Measurements from ENCODE around the gene CIB4. TPM values are rescaled to one million over a fixed set of nuclear protein-coding genes. Genes with fewer than 3 reads are reported as not detected.

Gene CIB4
- total RNA-seq, 5 donors from 2014 or later (not counting 1 experiment from before 2014, with no cell fraction given): not detected

- Histone ChIP-seq H3K4me3 (ENCODE audit: control insufficient read depth in 1 of 2, extremely low read depth in 1 of 2, low read length in 1 of 2) (no peak overlapping the region), H3K4me1 (ENCODE audit: control insufficient read depth in 1 of 2, extremely low read depth in 1 of 2, insufficient read depth in 2 of 2, low read length in 2 of 2) (no peaks in the 10 kb centered on the region), H3K36me3 (ENCODE audit: control insufficient read depth in 2 of 2, extremely low read depth in 1 of 2, insufficient read depth in 1 of 2, low read length in 1 of 2) (no peaks in the 10 kb centered on the region), H3K27me3 (replicated peaks in 1 of 2; ENCODE audit: control insufficient read depth in 2 of 2, extremely low read depth in 1 of 2, insufficient read depth in 2 of 2, low read length in 1 of 2) (peaks cover 0 to 49% of the 10 kb centered on the region in 2 experiments), H3K9me3 (no peaks in the 10 kb centered on the region), H3K27ac (ENCODE audit: low read length) (no peak overlapping the region)
- WGBS (ENCODE audit: insufficient coverage): 83% methylated on average over 1 of the region's 6 CpGs
- Mint-ChIP-seq H3K9me3 (no peaks in the 10 kb centered on the region), H3K36me3 (no peaks in the 10 kb centered on the region), H3K4me1 (no peaks in the 10 kb centered on the region), H3K27ac (no peak overlapping the region), H3K4me3 (no peak overlapping the region), H3K27me3 (peaks cover 20% of the 10 kb centered on the region in 2 donors)
- no peak for ATAC-seq (replicated peaks in 1 of 4)
- DNase-seq: no peak
- ChIA-PET POLR2A (no interaction called here), CTCF (interaction anchor here in 1 of 2 donors (0.6 kb wide), 1 partner anchor 638 kb away, joined by 3 read pairs; no protein-coding TSS in a partner anchor)
Measured at GRCh38 chr2:26588576-26588975, 52.6 kb downstream of the CIB4 start.

DNA sequence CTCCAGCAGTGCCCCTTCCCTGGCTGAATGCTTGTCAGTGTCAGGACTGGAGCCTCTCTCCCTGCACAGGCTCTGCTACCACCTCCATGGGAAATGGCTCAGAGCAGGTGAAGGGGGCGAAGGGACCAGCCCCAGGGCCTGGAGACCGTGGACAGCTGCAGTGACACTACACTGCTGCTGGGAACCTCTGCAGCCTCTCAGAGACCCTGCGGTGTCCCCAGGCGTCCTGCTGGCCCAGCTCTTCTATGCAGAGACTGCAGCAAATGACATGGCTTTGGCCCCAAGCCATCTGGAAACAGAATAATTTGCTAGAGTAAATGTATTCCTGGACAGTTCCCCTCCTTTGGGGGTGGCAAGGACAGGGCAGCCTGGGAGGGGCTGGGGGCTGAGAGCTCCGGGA lies 53.2 kb downstream of the CIB4 start:
- H3K27ac Mint-ChIP-seq: no peak overlapping the region
- Histone ChIP-seq H3K9me3 (no peaks in the 10 kb centered on the region), H3K4me3 (ENCODE audit: control insufficient read depth in 1 of 2, extremely low read depth in 1 of 2, low read length in 1 of 2) (no peak overlapping the region), H3K27me3 (replicated peaks in 1 of 2; ENCODE audit: control insufficient read depth in 2 of 2, extremely low read depth in 1 of 2, insufficient read depth in 2 of 2, low read length in 1 of 2) (peaks cover 0 to 55% of the 10 kb centered on the region in 2 experiments), H3K27ac (ENCODE audit: low read length) (no peak overlapping the region), H3K36me3 (ENCODE audit: control insufficient read depth in 2 of 2, extremely low read depth in 1 of 2, insufficient read depth in 1 of 2, low read length in 1 of 2) (no peaks in the 10 kb centered on the region), H3K4me1 (ENCODE audit: control insufficient read depth in 1 of 2, extremely low read depth in 1 of 2, insufficient read depth in 2 of 2, low read length in 2 of 2) (no peaks in the 10 kb centered on the region)
- 75% methylated on average over 4 of the region's 5 CpGs for WGBS (ENCODE audit: insufficient coverage)
- no peaks in the 10 kb centered on the region for H3K4me1 Mint-ChIP-seq
- H3K36me3 Mint-ChIP-seq: no peaks in the 10 kb centered on the region
- ChIA-PET POLR2A (no interaction called here), CTCF (interaction anchor here in 1 of 2 donors (2.5 kb wide), 1 partner anchor 11 kb away, joined by 9 read pairs; no protein-coding TSS in a partner anchor)
- no peaks in the 10 kb centered on the region for H3K9me3 Mint-ChIP-seq
- ATAC-seq (replicated peaks in 1 of 4) (no peak), DNase-seq (peak in 1 of 35 experiments; percentile 9)
- peaks cover 20 to 21% of the 10 kb centered on the region in 2 donors for H3K27me3 Mint-ChIP-seq
- no peak overlapping the region for H3K4me3 Mint-ChIP-seq

DNA sequence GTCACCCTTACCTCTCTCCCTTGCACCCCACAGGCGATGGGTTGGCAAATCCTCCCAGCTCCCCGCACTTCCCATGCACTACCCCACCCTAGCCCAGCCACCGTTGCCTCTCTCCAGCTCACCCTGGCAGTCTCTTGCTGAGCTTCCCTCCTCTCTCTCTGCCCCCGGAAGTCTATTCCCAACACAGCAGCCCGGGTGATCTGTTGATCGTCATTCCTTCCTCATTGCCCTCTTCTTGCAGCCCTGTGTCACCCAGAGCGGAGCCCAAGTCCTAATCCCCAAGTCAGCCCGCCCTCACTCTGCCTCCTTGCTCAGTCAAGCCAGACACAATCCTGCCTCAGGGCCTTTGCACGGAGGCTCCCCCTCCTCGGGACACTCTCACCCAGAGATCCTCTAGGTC lies 55.2 kb downstream of the CIB4 start:
- no peak for ATAC-seq (replicated peaks in 1 of 4)
- POLR2A ChIA-PET: no interaction called here
- Histone ChIP-seq H3K36me3 (ENCODE audit: control insufficient read depth in 2 of 2, extremely low read depth in 1 of 2, insufficient read depth in 1 of 2, low read length in 1 of 2) (no peaks in the 10 kb centered on the region), H3K4me1 (ENCODE audit: control insufficient read depth in 1 of 2, extremely low read depth in 1 of 2, insufficient read depth in 2 of 2, low read length in 2 of 2) (no peaks in the 10 kb centered on the region), H3K9me3 (no peaks in the 10 kb centered on the region), H3K4me3 (ENCODE audit: control insufficient read depth in 1 of 2, extremely low read depth in 1 of 2, low read length in 1 of 2) (no peak overlapping the region), H3K27me3 (replicated peaks in 1 of 2; ENCODE audit: control insufficient read depth in 2 of 2, extremely low read depth in 1 of 2, insufficient read depth in 2 of 2, low read length in 1 of 2) (peaks cover 0 to 58% of the 10 kb centered on the region in 2 experiments), H3K27ac (ENCODE audit: low read length) (no peak overlapping the region)
- Mint-ChIP-seq H3K36me3 (no peaks in the 10 kb centered on the region), H3K27me3 (peaks cover 21 to 30% of the 10 kb centered on the region in 2 donors), H3K4me1 (no peaks in the 10 kb centered on the region), H3K4me3 (no peak overlapping the region), H3K27ac (no peak overlapping the region), H3K9me3 (no peaks in the 10 kb centered on the region)
- WGBS (ENCODE audit: insufficient coverage): 66% methylated on average over 10 of the region's 10 CpGs
- DNase-seq: peak in 1 of 35 experiments; percentile 4
- CTCF ChIA-PET: interaction anchor here in 1 of 2 donors (2.5 kb wide), 1 partner anchor 9 kb away, joined by 9 read pairs; no protein-coding TSS in a partner anchor

DNA sequence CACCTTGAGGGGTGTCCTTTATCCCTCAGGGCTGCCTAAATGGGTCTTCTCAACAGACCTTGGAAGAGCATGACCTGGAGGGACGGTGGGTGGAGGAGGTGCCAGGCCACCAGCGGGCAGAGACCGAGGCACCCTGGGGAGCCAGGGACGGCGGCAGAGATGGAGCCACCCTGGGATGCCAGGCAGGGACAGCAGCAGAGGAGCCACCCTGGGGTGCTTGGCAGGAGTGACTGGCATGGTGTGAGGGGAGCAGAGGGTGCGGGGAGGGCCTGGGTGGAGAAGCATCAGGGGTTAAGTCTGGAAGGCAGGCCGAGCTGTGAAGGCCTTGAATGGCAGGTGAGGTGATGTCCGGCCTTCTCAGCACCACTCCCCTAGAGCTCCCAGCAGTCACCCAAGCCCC lies 56.1 kb downstream of the CIB4 start:
- H3K4me3 Mint-ChIP-seq: no peak overlapping the region
- ChIA-PET CTCF (no interaction called here), POLR2A (no interaction called here)
- no peak for ATAC-seq (replicated peaks in 1 of 4)
- WGBS (ENCODE audit: insufficient coverage): 97% methylated on average over 5 of the region's 8 CpGs
- Histone ChIP-seq H3K4me3 (ENCODE audit: control insufficient read depth in 1 of 2, extremely low read depth in 1 of 2, low read length in 1 of 2) (no peak overlapping the region), H3K9me3 (no peaks in the 10 kb centered on the region), H3K36me3 (ENCODE audit: control insufficient read depth in 2 of 2, extremely low read depth in 1 of 2, insufficient read depth in 1 of 2, low read length in 1 of 2) (no peaks in the 10 kb centered on the region), H3K4me1 (ENCODE audit: control insufficient read depth in 1 of 2, extremely low read depth in 1 of 2, insufficient read depth in 2 of 2, low read length in 2 of 2) (no peaks in the 10 kb centered on the region), H3K27ac (ENCODE audit: low read length) (no peak overlapping the region), H3K27me3 (replicated peaks in 1 of 2; ENCODE audit: control insufficient read depth in 2 of 2, extremely low read depth in 1 of 2, insufficient read depth in 2 of 2, low read length in 1 of 2) (peaks cover 0 to 65% of the 10 kb centered on the region in 2 experiments)
- H3K9me3 Mint-ChIP-seq: no peaks in the 10 kb centered on the region
- no peak overlapping the region for H3K27ac Mint-ChIP-seq
- H3K27me3 Mint-ChIP-seq: peaks cover 21 to 31% of the 10 kb centered on the region in 2 donors
- no peaks in the 10 kb centered on the region for H3K36me3 Mint-ChIP-seq
- H3K4me1 Mint-ChIP-seq: no peaks in the 10 kb centered on the region
- DNase-seq: peak in 1 of 35 experiments; percentile 5

DNA sequence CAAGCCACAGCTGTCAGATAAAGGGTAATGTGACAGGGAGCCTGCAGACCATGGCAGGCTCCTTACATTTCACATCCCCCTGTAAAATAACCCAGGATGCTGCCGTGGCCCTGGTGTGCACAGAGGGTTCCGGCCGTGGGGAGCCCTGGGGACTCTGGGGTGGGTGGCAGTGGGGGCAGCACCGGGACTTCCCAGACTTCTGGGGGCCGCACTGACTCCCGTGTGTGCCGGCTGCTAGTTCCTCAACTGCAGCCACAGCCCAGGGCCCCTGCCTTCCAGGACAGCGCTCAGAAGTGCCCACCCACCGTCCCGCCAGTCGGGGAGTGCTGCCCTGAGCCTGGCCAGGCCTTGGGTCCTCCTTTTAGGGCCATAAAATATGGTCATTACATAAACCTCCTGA lies 56.5 kb downstream of the CIB4 start:
- no peaks in the 10 kb centered on the region for H3K9me3 Mint-ChIP-seq
- ATAC-seq (replicated peaks in 1 of 4): no peak

GRCh38 chr2:26584191-26584590 lies 57.0 kb downstream of the CIB4 start:
- H3K36me3 ChIP-seq (ENCODE audit: control insufficient read depth in 2 of 2, extremely low read depth in 1 of 2, insufficient read depth in 1 of 2, low read length in 1 of 2): no peaks in the 10 kb centered on the region
- H3K27ac ChIP-seq (ENCODE audit: low read length): no peak overlapping the region
- DNase-seq: peak in 1 of 35 experiments; percentile 9
- H3K27me3 ChIP-seq (replicated peaks in 1 of 2; ENCODE audit: control insufficient read depth in 2 of 2, extremely low read depth in 1 of 2, insufficient read depth in 2 of 2, low read length in 1 of 2): peaks cover 0 to 71% of the 10 kb centered on the region in 2 experiments
- peaks cover 20 to 35% of the 10 kb centered on the region in 2 donors for H3K27me3 Mint-ChIP-seq
- no peaks in the 10 kb centered on the region for H3K9me3 Mint-ChIP-seq
- no peak overlapping the region for H3K4me3 Mint-ChIP-seq
- 92% methylated on average over 1 of the region's 4 CpGs for WGBS (ENCODE audit: insufficient coverage)
- H3K27ac Mint-ChIP-seq: no peak overlapping the region
- no peaks in the 10 kb centered on the region for H3K4me1 ChIP-seq (ENCODE audit: control insufficient read depth in 1 of 2, extremely low read depth in 1 of 2, insufficient read depth in 2 of 2, low read length in 2 of 2)
- ChIA-PET POLR2A (no interaction called here), CTCF (no interaction called here)
- no peak for ATAC-seq (replicated peaks in 1 of 4)
- H3K4me1 Mint-ChIP-seq: no peaks in the 10 kb centered on the region
- H3K4me3 ChIP-seq (ENCODE audit: control insufficient read depth in 1 of 2, extremely low read depth in 1 of 2, low read length in 1 of 2): no peak overlapping the region
- no peaks in the 10 kb centered on the region for H3K36me3 Mint-ChIP-seq
- H3K9me3 ChIP-seq: no peaks in the 10 kb centered on the region

More for the DNA sequence above, 56.5 kb downstream of the CIB4 start:
- Mint-ChIP-seq H3K27ac (no peak overlapping the region), H3K27me3 (peaks cover 21 to 35% of the 10 kb centered on the region in 2 donors), H3K4me1 (no peaks in the 10 kb centered on the region), H3K4me3 (no peak overlapping the region), H3K36me3 (no peaks in the 10 kb centered on the region)
- Histone ChIP-seq H3K4me1 (ENCODE audit: control insufficient read depth in 1 of 2, extremely low read depth in 1 of 2, insufficient read depth in 2 of 2, low read length in 2 of 2) (no peaks in the 10 kb centered on the region), H3K27me3 (replicated peaks in 1 of 2; ENCODE audit: control insufficient read depth in 2 of 2, extremely low read depth in 1 of 2, insufficient read depth in 2 of 2, low read length in 1 of 2) (peaks cover 0 to 68% of the 10 kb centered on the region in 2 experiments), H3K4me3 (ENCODE audit: control insufficient read depth in 1 of 2, extremely low read depth in 1 of 2, low read length in 1 of 2) (no peak overlapping the region), H3K9me3 (no peaks in the 10 kb centered on the region), H3K27ac (ENCODE audit: low read length) (no peak overlapping the region), H3K36me3 (ENCODE audit: control insufficient read depth in 2 of 2, extremely low read depth in 1 of 2, insufficient read depth in 1 of 2, low read length in 1 of 2) (no peaks in the 10 kb centered on the region)
- 63% methylated on average over 9 of the region's 11 CpGs for WGBS (ENCODE audit: insufficient coverage)
- POLR2A ChIA-PET: no interaction called here
- CTCF ChIA-PET: no interaction called here
- DNase-seq: peak in 1 of 35 experiments; percentile 2

All from T-cell (primary cell).